SKM-1 treated with dmso at 0.1 percent for 144 hours (cell line): ENCODE results near the gene MAP3K4.

ENCODE experiments used
- DNase-seq: peaks from one replicate; lab custom pipeline; 2025; ENCODE audit not compliant: unreplicated experiment; lab: John Stamatoyannopoulos, UW

The MAP3K4 gene

DNA sequence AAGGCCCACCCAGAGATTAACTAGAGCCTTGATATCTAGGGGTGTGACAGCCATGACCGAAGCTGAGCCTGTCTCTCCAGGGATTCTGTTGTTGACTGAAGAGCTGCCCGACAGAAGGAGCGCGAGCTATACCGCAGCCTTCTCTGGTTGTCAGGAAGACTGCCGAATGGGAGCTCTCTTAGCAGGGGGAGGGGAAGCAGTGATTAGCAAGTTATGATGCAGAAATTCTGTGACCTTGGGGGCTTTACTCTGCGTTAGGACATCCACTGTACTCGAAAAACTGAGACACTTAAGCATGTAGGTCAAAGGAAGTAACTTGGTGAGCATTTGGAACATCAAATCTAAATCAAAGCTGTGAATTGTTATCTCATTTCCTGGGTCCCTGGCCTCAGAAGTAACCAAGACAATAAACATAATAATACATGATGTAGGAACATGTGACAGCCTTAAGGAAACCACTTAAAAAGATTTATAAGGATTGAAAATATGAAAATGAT lies 84.7 kb downstream of the MAP3K4 start:
- peak; percentile 5 for DNase-seq

- DNase-seq: no peak
Observed at GRCh38 chr6:161079566-161080262, 88.1 kb downstream of the MAP3K4 start.

- DNase-seq: no peak
Observed at GRCh38 chr6:161080263-161080970, 88.8 kb downstream of the MAP3K4 start.

GRCh38 chr6:161082215-161082614 lies 90.6 kb downstream of the MAP3K4 start:
- DNase-seq: no peak

GRCh38 chr6:161085246-161085645 lies 93.7 kb downstream of the MAP3K4 start:
- no peak for DNase-seq

- no peak for DNase-seq
Observed at GRCh38 chr6:161088676-161089328, 97.2 kb downstream of the MAP3K4 start.

DNA sequence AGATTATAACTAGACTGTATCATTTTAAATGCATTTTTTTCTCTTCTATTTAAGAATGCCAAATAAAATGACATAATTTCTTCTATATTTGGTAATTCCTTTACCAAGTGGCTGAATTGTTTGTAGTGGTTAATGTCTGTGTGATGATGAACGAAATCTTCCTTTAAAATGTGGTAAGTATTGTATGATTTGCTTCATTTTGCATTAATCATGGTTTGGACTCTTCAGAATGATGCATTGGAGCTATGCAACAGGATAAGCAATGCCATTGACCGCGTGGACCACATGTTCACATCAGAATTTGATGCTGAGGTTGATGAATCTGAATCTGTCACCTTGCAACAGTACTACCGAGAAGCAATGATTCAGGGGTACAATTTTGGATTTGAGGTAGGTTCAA lies 99.6 kb downstream of the MAP3K4 start:
- DNase-seq: no peak

- no peak for DNase-seq
Observed at GRCh38 chr6:161091972-161092701, 100.6 kb downstream of the MAP3K4 start.

GRCh38 chr6:161094955-161095354 lies 103.4 kb downstream of the MAP3K4 start:
- DNase-seq: no peak

DNA sequence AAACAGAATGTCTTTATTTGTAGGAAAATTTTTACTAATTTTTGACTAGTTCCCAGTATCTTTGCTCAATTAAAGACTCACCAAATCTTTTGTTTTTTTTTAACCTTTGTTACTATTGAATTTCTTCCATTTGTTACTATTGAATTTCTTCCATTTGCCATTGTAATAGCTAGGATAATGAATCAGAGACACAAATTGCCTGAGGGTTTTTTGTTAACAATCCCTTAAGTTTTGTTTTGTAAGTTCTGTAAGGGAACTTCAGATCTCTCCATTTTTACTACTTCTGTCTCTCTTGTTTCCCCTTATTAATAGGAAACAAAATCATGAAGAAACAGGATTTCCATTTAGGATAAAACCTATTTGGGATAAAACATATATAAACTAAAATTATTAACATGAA lies 104.3 kb downstream of the MAP3K4 start:
- DNase-seq: no peak

DNA sequence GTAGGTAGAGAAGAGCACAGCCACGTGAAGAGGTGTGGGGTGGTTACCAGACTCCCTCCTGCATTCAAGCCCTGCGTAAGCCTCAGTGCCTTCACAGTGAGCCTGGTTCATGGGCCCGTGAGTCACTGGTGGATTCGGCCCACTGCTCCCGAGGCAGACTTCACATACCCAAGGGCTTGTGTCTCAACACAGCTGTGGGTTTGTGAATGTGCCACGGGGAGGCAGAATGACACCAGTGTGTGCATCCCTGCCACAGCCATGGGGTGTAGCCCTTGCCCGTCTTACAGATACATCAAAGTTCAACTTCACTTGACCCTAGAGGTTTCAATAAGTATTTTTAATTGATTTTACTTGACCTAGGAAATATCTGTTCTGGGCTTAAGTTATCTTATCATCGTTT lies 108.5 kb downstream of the MAP3K4 start:
- DNase-seq: no peak

GRCh38 chr6:161101517-161101916 lies 109.9 kb downstream of the MAP3K4 start:
- DNase-seq: no peak

DNA sequence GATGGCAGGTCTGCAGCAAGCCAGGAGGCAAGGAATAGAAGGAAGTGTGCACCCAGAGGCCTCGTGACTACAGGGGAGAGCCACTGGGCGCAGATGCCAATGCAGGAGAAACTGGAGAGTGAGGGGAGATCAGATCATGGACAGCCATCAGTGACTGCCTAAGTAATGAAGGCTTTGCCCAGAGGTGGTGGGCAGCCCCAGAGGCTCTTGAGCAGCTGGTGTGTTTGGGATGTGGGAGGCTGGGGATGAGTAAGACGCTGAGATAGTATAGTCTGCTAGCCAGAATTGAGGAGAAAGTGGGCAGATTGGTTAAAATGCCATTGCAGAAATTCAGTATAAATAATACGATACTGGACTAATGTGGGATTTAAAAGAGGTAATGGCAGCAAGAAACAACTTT lies 111.9 kb downstream of the MAP3K4 start:
- DNase-seq: no peak

DNA sequence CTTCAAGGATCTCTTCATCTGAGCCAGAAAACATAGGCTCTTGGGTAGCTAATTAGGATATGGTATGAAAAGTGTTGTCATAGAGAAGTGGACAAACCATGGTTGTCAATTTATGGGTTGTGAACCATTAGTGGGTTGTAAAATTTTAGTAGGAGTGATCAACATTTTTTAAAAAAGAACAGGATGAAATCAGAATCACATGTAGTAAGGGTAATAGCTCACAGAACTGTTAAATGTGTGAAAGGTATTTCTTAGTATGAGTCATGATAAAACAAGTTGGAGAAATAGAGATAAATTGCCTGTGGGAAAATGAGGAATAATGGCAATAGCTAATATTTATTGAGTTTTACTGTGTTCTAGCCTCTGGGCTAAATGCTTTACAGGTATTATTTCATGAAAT lies 113.4 kb downstream of the MAP3K4 start:
- no peak for DNase-seq

GRCh38 chr6:161105408-161105807 lies 113.8 kb downstream of the MAP3K4 start:
- no peak for DNase-seq

- no peak for DNase-seq
Observed at GRCh38 chr6:161107779-161108730, 116.5 kb downstream of the MAP3K4 start.

GRCh38 chr6:161108916-161109315 lies 117.3 kb downstream of the MAP3K4 start:
- DNase-seq: no peak

DNA sequence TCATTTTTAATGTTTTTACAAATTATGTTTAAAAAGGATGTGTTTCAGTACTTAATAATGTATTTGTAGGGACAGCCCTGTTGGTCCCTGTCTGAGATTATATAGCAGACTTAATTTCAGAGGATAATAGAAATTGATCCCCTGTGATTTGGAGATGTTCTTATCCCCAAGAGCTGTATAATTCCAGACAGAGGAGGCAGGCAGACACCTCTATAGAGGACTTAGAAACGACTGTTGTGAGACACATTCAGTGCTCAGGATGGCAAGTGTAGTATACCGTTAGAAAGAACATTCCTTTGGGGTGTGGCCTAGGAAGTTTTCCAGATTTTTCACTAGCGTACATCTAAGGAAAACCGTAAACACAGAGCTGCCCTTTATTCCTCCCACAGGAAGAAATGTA lies 117.8 kb downstream of the MAP3K4 start:
- no peak for DNase-seq

GRCh38 chr6:161110028-161110779 lies 118.6 kb downstream of the MAP3K4 start:
- DNase-seq: no peak

GRCh38 chr6:161111261-161111660 lies 119.7 kb downstream of the MAP3K4 start:
- DNase-seq: no peak
